GM12891 (cell line): Measurements from ENCODE around the gene SYNM.

Experiments
- PAX5 ChIP-seq: IDR thresholded peaks from 2 replicates; pipeline ENCODE4 v1.6.1; 2011; ENCODE audit warnings: low read length, moderate library complexity, mild to moderate bottlenecking; ENCODE audit not compliant: insufficient read depth, severe bottlenecking
- POLR2A ChIP-seq: IDR thresholded peaks from 2 replicates; pipeline ENCODE4 v1.6.1; 2011; ENCODE audit warnings: low read depth, low read length, control low read depth
- POLR2AphosphoS5 ChIP-seq: IDR thresholded peaks from 2 replicates; pipeline ENCODE4 v1.6.1; 2011; ENCODE audit warnings: low read depth, low read length, control low read depth
- POU2F2 ChIP-seq: IDR thresholded peaks from 2 replicates; pipeline ENCODE4 v1.6.1; 2011; ENCODE audit warnings: low read depth, mild to moderate bottlenecking, control low read depth, low read length, moderate library complexity
- SPI1 ChIP-seq: IDR thresholded peaks from 2 replicates; pipeline ENCODE4 v1.6.1; 2011; ENCODE audit warnings: low read depth, low read length, control low read depth
- TAF1 ChIP-seq: IDR thresholded peaks from 2 replicates; pipeline ENCODE4 v1.6.1; 2011; ENCODE audit warnings: low read depth, low read length, control low read depth

- no peak for TF ChIP-seq POLR2AphosphoS5
- TF ChIP-seq POLR2A = no peak
- no peak for TF ChIP-seq SPI1
- TF ChIP-seq PAX5 = no peak
- no peak for TF ChIP-seq TAF1
- no peak for TF ChIP-seq POU2F2
Measured at GRCh38 chr15:99153026-99153535, 48.2 kb downstream of the SYNM start.
